Mucosa of gallbladder (tissue), 1 donor: ENCODE data around the gene LRCH1. TPM values are rescaled to one million over a fixed set of nuclear protein-coding genes. Genes with fewer than 3 reads are reported as not detected.
A peak's percentile ranks its signal among the peaks of the same experiment; 100 is the strongest.

Experiments used
- DNase-seq: peaks from one replicate; pipeline ENCODE4 v3.0.0-alpha.2; 2020; ENCODE audit warnings: low spot score
- total RNA-seq: library from RNA; stranded (reverse); gene quantifications from one replicate; pipeline ENCODE4 v1.2.1, GENCODE V29; 2021
- donor health status: DM: no; HTN: no; CAD: no.

Gene LRCH1
- total RNA-seq, 1 donor from 2014 or later = 35.6 TPM

DNA sequence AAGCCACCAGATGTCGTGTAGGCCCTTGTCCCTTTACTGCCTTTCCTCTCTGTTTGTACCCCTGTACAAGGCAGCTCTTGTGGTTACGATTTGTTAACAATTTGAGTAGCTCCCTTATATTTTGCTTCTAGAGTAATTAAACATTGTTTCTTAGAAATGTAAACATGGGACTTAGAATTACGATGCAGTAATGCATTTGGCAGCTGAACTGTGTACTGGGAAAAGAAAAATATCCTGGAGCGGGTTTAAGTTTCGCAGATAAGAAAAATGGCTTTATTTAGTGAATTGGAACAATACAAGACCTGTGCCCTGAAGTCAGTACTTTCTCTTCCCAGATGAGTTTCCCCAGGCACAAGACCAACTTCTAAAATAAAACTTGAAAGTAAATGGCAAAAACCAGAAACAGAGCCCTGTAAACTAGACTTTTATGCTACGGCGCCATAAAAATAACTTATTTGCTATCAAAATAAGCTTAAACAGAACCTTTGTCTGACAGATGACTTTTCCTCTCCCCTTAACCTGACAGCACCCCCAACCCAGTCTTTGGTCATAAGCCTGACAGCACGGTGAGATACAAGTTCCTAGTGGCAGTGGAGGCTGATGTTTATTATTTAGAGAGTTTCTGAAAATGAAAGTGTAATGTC, 63.0 kb downstream of the LRCH1 start:
- DNase-seq = no peak

DNA sequence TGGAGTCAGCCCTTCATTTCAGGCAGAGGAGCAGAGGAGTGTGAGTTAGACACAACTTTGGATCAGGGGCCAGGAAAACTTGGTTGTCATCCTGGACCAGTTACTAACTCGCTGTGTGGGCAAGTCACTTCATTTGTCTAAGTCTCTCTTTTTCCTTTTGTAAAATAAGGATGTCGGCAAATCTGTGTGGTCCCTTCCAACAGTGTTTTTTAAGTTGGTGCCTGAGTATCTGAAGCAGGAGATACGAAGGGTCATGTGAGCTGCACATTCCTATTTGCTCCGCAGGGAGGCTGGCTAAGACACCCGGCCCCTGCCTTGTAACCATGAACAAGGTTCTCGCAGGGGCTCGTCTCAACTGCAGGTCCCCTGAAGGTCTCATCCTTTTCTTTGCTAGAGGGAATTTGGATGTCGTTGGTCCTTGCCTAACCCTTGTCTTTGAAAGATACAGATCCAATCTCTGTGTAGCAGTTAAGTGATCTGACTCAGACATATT, 64.3 kb downstream of the LRCH1 start:
- no peak for DNase-seq

DNA sequence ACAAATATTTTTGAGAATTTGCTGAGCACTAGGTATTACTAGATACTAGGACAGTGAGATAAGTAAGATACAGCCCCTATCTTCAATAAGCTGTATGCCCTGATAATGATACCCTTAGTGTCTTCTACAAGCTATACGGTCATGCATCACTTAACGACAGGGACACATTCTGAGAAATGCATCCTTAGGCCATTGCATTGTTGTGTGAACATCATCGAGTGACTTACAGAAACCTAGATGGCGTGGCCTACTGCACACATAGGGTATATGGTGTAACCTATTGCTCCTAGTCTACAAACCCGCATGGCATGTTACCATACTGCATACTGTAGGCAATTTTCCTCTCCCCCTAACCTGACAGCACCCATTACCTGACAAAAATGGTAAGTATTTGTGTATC, 64.9 kb downstream of the LRCH1 start:
- DNase-seq = no peak

DNA sequence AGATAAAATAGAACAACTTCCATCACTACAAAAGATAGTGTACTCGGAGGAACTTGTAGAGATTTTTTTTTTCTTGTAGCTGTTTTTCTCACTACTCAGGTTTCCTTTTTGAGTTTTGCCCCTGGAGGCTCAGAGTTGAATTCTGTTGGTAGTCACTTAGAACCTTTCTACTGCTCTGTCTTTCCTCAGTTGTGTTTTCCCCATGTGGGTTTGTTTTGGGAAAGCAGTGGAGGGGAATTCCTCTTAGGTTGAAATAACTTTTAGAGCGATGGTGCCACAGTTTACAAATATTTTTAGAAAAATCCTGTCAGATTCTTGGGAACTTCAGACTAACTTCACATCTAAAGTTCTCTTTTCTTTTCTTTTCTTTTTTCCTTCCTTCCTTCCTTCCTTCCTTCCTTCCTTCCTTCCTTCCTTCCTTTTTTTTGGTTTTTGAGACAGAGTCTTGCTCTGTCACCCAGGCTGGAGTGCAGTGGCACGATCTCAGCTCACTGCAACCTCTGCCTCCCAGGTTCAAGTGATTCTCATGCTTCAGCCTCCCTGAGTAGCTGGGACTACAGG, 65.8 kb downstream of the LRCH1 start:
- DNase-seq = no peak

DNA sequence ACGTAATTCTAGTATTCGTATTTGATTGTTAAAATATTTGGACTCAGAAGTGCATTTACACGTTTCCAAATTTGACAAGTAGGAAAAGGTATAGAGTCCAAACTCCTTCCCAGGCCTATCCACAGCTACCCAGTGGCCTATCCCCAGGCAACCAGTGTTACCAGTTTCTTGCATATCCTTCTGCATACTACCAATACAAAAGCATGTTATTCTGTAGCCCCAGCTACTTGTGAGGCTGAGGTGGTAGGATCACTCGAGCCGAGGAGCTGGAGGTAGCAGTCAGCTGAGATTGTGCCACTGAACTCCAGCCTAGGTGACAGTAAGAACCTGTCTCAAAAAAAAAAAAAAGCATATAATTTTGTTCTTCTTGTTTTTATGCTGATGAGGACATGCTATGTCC, 67.1 kb downstream of the LRCH1 start:
- no peak for DNase-seq

DNA sequence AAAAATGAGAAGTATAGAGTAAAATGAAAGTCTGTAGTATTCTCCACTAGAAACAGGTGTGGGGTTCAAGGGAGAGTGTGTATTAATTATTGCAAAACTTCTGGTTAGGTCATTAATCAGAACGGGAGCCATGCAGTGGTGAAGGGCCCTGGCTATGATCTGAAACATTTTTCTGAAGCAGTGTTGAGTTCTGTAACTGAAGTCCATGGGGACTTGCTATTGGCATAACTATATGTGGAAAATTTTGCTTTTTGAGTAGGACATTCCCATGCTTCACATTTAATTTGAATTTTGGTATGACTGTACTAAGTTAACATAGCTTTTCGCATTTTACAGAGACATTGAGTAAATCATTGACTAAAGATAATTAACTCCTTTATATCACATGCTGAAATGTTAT, 67.5 kb downstream of the LRCH1 start:
- no peak for DNase-seq

DNA sequence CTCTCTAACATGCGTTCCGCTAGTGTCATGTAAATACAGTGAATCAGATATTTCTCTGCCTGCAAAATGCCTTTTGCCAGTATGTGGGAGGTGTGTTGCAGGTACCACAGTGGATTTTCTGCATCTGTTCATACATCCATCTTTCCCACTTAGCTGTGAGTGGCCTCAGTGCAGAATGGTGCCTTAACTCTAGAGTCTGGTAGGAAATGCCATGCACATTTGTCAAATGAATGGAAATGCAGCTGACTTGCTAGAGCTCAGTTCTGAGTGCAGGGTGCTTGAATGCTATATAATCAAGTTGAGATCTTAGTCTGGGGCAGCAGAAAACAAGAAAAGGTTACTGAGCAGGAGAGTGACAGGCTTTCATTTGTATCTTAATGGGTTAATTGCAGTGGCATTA, 68.2 kb downstream of the LRCH1 start:
- DNase-seq = no peak

DNA sequence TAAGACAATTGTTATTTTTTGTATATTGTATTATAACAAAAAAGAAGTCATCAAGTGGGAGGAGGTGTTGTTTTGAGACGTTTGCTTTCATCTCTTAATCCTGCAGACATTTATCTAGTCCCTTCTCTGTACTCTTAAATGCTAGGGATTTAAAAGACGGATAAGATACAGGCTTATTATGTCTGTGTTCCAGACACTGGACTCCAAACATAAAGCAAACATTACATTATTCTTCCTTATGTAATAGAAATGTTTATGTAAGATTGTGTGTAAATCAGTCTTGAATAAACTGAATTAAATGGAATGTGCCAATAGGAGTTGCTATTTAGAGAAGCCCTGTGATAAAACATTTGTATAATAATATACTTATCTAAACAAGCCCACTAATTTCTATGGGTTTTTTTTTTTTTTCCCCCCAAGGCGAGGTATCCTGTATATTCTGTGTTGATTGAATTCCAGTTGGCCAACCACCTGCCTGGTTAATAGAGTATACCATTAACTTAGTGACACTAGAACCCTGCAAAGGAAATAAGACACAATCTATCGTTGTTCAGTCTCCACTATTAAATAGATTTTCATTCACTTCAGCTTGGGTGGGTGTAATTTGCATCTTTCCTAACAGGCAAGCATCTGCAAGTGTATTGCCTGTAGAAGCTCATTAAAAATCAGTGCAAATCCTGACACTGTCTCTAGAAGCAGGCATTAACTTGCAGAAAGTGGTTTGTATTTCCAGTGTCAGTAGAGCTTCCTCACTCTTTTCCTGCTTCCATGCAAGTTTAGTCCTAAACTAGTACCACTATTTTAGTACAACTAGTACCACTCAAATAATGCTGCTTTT, 69.0 kb downstream of the LRCH1 start:
- DNase-seq = no peak

DNA sequence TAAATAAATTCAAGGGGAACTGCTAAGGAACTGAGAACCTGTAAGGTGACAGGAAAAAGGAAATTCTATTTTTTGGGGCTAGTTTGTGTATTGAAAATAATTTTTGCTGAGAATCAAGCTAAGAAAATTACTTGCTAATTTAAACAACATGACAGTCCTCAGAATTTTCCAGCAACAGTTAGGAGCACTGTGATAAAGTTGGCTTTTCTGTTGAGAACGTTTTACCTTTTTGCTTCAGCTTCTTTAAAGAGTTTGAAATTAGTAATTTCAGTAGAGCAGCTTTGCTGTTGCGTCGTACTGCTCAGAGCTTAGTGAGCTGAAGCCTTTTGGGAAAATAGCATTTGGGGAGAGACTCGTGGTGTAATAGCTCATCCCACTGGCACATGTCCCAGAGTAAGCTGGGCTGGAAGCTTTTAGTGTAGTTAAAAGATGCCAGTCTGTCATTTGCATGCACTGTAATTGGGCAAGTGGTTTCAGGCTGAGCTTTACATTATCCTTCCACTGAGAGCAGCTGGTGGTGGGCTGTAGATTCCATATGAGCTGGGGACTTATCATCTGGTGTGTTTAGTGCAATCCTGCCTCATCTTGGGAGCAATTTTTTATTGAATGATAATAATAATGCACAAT, 69.8 kb downstream of the LRCH1 start:
- DNase-seq = peak; percentile 56

DNA sequence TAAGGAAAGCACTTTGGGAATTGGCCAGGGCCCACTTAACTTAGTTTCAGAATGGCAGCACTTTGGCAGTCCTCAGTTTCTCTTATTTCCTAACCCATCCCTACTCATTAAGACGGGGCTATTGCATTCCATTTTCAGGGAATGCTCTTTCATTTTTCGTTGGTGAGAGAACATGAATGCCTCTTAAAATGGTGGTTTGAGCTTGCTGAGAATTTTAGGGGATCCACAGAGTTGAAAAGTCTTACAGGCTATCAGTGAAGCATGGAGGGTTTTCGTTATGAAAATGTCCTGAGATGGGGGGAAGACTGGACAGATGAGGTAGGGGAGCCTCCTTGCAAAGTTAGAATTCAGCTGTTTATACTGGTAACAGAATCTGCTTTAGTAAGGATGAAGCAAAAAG, 71.4 kb downstream of the LRCH1 start:
- DNase-seq = no peak

DNA sequence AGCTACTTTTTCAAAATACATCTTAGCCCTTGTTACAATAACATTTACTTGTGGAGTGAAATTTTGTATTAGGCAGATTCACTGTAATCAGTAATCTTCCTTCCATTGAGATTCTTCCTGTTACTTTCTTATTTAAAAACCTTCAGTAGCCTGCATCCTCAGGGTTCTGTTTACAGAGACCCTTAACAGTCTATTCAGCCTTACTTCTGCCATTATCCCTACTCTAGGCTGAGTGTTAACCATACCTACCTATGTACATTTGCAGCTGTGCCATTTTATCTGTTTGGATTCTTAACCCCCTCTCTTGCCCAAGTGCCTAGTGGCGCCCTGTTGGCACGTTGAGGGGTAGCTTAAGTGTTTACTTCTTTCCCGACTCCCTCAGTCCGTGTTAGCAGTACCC, 71.9 kb downstream of the LRCH1 start:
- no peak for DNase-seq

DNA sequence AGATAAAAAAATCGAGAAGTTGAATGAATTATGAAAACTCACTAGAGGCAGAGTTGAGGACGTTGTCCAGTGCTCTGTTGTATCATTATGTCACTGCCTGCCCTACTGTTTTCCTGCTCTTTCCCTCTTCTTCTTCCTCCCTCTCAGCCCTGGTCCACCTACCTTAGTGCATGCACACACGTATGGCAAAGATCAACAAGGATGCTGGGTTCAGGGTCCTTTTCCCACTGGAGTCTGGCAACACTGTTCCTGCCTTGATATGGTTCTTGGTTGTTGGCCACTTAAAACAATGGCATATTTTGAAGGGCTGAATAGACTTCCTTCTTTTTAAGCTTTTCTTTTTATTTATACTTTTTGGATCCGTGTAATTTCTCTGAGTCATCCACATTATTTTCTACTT, 74.5 kb downstream of the LRCH1 start:
- DNase-seq = no peak

DNA sequence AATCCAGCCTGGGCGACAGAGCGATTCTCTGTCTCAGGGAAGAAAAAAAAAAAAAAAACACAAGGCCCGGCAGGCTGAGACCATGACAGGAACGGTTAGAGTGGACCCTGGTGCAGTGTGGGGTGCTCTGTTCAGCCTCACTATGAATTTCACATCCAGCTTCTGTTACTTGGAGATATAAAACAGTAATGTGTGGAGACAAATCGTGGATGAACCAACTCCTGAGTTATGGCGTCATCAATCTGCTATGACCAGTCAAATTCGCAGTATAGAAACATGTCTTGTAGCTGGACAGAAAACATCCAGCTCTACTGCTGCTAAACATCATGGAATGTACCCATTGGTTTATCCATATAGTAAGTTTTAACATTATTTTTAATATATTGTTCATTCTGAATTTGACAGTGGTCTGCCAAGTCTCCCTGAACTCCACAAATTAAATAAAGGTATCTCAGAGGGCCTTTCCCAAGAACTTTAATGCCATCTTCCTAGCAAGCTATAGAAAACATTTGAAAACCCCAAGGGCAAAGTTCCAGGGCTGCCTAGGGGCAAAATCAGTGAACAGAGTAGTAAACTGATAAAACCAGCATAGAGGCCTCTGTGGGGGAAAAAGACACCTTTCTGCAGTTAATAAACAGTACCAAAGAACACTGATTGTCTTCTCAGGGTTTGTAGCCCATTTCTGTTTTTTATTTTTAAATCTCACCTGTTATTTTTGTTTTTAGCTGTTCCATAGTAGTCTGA, 75.8 kb downstream of the LRCH1 start:
- DNase-seq = no peak

DNA sequence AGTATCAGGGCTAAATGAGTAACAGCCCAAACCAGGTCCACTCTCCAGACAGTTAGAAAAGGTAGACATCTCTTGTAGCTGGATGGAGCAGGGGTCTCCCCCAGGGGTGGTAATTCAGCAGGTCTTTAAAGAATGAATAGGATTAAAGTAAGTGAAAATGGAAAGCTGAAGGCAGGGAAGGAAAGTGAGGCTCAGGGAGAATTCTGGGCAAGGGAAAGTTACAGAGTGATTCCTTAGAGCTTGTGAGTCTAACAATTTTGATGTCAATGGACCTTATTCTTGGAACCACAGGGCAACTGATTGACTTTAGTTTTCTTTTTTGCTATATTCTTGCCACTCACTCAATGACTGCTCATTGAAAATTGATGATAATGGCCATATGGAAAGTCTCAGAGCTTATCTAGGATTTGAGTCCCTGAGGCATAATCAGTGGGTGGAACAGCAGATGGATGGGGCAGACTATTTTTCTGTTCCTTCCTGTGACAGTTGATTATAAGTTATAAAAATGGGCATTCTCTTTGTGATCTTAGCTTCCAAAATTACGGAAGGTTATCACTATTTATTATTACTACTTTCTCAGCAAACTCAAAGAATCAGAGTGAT, 76.9 kb downstream of the LRCH1 start:
- DNase-seq = no peak

DNA sequence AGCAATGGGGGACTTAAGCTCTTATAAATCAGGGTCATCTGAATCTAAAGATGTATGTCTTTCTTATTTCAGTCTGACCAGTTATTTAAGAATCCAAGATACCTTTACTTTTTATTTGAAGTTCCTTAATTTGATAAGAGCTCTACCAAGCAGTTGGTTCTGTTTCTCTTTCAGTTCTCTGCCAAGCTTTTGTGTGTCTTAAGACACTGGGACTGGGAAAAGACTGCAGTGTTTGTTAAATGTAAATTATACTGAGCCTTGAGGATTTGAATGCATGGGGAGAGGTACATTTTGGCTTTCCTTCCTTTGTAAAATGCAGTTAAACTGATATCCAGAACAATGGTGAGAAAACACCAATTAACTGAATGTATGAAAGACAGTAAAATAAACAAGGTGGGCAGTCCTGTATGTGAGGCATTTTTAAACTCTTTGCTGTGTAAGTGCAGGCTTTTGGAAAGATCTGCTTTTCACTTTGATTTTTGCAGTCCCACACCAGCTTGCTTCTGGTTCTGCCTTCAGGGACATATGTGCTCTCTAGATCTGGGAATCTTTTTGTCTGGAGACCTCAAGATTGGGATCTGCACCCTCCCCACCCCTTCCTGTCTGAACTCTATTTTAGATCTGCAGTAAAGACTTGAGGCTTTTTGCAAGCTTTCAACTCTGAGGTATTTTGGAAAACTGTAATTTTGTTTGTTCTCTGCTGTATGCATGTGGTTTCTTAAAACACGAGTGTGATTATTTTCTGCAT, 77.6 kb downstream of the LRCH1 start:
- DNase-seq = no peak

DNA sequence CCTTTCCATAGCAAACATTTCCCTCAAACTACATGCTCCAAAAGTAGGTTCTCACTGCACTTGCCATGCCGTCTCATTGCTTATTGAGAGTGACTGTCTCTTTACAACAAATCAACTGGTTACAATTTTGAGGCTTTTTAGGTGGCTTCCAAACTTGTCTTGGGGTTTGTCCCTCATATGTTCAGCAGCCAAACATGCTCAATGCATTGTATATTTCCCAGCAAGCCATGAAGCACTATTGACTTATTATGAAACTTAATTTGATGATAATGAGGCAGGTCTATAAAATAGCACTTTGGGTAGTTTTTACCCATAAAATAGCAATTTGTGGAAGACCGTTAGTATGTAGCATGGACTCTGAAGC, 78.2 kb downstream of the LRCH1 start:
- DNase-seq = no peak

DNA sequence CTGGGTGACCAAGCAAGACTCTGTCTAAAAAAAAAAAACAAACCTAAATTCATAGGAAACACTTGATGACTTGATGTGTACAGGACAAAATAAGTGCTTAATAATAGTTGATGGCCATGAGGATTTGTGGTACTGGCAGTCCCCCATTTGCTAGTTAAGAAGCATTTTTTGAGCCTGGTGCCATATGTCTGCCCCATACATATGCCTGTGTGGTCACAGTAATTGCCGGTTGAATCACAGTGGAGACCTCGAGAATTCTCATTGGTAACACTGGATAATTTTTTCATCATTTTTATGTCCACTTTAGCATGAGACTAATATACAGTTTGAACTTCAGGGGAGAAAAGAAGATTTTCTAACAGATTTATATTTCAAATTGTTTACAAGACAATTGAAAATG, 79.2 kb downstream of the LRCH1 start:
- DNase-seq = no peak

DNA sequence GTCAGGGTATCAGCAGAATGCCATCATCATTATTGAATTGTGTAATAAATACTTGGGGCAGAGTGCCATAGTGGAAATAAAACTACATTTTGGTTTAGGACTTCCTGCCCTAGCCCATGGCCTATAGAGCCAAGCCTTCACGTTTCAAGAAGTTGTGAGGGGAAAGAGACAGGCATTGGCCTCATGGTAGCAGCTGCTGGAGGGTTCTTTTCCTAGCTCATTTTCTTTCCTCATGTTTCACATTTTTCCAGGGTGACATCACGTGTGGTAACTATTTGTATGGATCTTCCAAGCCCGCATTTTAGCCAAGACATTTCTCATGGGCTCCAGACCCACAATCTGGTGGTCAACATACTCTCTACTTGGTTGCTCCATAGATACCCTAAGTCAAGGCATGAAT, 80.4 kb downstream of the LRCH1 start:
- no peak for DNase-seq

DNA sequence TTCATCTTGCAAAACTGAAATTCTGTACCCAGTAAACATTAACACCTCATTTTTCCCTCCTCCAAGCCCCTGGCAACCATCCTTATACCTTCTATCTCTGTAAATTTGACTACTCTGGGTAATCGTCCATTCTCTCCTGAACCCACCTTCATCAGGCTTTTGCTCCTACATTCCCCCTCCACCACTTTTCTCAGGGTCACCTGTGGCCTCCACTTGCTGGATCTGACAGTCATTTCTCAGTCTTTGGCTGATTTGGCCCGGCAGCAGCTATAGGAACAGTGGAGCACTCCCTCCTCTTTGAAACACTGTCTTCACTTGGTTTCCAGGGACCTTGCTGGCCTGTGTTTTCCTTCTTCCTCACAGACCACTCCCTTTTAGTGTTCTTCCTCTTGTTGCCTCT, 83.5 kb downstream of the LRCH1 start:
- DNase-seq = no peak

DNA sequence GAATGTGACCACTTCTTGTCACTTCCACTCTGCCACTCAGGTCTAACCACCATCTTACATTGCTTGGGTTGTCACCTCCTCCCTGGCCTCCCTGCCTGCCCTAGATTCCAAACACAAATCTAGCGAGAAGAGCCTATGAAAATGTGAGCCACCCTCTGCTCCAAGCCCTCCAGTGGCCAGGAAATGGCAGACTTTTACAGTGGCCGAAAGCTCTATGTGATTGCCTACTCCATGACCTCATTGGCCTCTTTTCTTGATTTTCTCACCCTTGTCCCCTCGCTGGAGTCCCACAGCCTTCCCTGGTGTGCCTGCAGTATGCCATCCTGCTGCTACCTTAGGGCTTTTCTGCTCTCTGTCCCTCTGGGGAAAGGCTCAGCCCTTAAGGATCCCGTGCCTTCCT, 84.2 kb downstream of the LRCH1 start:
- DNase-seq = no peak

DNA sequence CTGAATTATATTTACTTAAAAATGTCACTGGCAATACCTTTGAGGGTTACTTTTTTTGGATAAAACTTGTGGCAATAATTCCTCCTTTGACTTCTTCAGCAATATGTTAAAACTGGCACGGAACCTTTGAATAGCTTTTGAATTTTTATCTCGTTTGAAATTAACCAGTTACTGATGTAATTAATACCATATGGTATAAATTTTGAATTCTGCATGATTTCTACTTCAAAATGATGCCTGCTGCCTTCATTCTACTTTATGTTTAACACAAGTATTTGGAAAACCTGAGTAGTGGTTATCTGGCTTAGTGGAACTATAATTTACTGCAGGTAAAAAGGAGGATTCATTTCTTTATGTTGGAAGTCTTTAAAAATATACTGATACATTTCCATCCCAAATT, 85.3 kb downstream of the LRCH1 start:
- no peak for DNase-seq
